ENCODE results near the gene TMEM39A.

Gene TMEM39A

GRCh38 chr3:119396870-119397269, 66.5 kb downstream of the TMEM39A start:
- DNase-seq: no peak

- no peak for DNase-seq
These were observed 67.5 kb downstream of the TMEM39A start for GRCh38 chr3:119395923-119396358.

- DNase-seq: no peak
These were observed 74.8 kb downstream of the TMEM39A start for GRCh38 chr3:119388577-119388976.

GRCh38 chr3:119382134-119382533, 81.3 kb downstream of the TMEM39A start:
- DNase-seq: no peak

- no peak for DNase-seq
These were observed 82.7 kb downstream of the TMEM39A start for GRCh38 chr3:119380697-119381096.
